ENCODE results near the gene ZNF665. TPM values are rescaled to one million over a fixed set of nuclear protein-coding genes. Genes with fewer than 3 reads are reported as not detected.

The ZNF665 gene
- total and polyA plus RNA-seq, 10 of the 15 experiments (the other 5 are each of a cell fraction or from before 2014, with no cell fraction given) = 0.20 to 3.0 (median 1.4) TPM

Other genes starting within 250 kb of the ZNF665 start
Only the 7 nearest of the 13 such genes appear.
- 12.9 and 14.6 TPM in 2 replicates for gene ZNF160, start 89.9 kb downstream of the ZNF665 start, total RNA-seq (2014; rRNA removed)
- 16.9 and 17.4 TPM in 2 replicates for gene ZNF160, start 89.9 kb downstream of the ZNF665 start, total RNA-seq (2014; rRNA removed; fragmentation: Illumina TruSeq; extraction: Trizol)
- gene ZNF160, start 89.9 kb downstream of the ZNF665 start, total RNA-seq (2021) = 11.4 and 12.4 TPM in 2 replicates
- gene ZNF160, start 89.9 kb downstream of the ZNF665 start, polyA plus RNA-seq (2011; rRNA removed) = 18.6 and 29.9 TPM in 2 replicates
- 12.3 and 12.4 TPM in 2 replicates for gene ZNF160, start 89.9 kb downstream of the ZNF665 start, polyA plus RNA-seq (2014; fragmentation: Illumina TruSeq; extraction: Trizol)
- gene ZNF160, start 89.9 kb downstream of the ZNF665 start, polyA plus RNA-seq (2014; fragmentation: Nextera tagmentation; extraction: Ambion mirVana) = 1 to 10 TPM; 2.8 to 3.2 TPM
- gene ZNF160, start 89.9 kb downstream of the ZNF665 start, polyA plus RNA-seq (2014; rRNA removed) = 9.5 and 10.9 TPM in 2 replicates
- 10 to 100 TPM in 1 of 2 experiments, 1 to 10 TPM in 1; 7.2 to 11.9 TPM for gene ZNF160, start 89.9 kb downstream of the ZNF665 start, polyA plus RNA-seq (2016; fragmentation: Nextera tagmentation; extraction: Ambion mirVana)
- gene ZNF415, start 60.4 kb downstream of the ZNF665 start, total RNA-seq (2014; rRNA removed) = 0.06 TPM in 1 of 2 replicates, not detected in the other
- 0.13 TPM in 1 of 2 replicates, not detected in the other for gene ZNF415, start 60.4 kb downstream of the ZNF665 start, total RNA-seq (2014; rRNA removed; fragmentation: Illumina TruSeq; extraction: Trizol)
- gene ZNF415, start 60.4 kb downstream of the ZNF665 start, total RNA-seq (2021) = not detected in 2 replicates
- 0.03 TPM in 1 of 2 replicates, not detected in the other for gene ZNF415, start 60.4 kb downstream of the ZNF665 start, polyA plus RNA-seq (2011; rRNA removed)
- 0.04 TPM in 1 of 2 replicates, not detected in the other for gene ZNF415, start 60.4 kb downstream of the ZNF665 start, polyA plus RNA-seq (2014; fragmentation: Illumina TruSeq; extraction: Trizol)
- gene ZNF415, start 60.4 kb downstream of the ZNF665 start, polyA plus RNA-seq (2014; fragmentation: Nextera tagmentation; extraction: Ambion mirVana) = not detected
- gene ZNF415, start 60.4 kb downstream of the ZNF665 start, polyA plus RNA-seq (2014; rRNA removed) = not detected in 2 replicates
- not detected for gene ZNF415, start 60.4 kb downstream of the ZNF665 start, polyA plus RNA-seq (2016; fragmentation: Nextera tagmentation; extraction: Ambion mirVana)
- 1.8 and 2.5 TPM in 2 replicates for gene ZNF347, start 34.3 kb downstream of the ZNF665 start, total RNA-seq (2014; rRNA removed)
- 3.3 and 3.5 TPM in 2 replicates for gene ZNF347, start 34.3 kb downstream of the ZNF665 start, total RNA-seq (2014; rRNA removed; fragmentation: Illumina TruSeq; extraction: Trizol)
- gene ZNF347, start 34.3 kb downstream of the ZNF665 start, total RNA-seq (2021) = 2.7 and 3.4 TPM in 2 replicates
- gene ZNF347, start 34.3 kb downstream of the ZNF665 start, polyA plus RNA-seq (2011; rRNA removed) = 0.75 and 0.84 TPM in 2 replicates
- gene ZNF347, start 34.3 kb downstream of the ZNF665 start, polyA plus RNA-seq (2014; fragmentation: Illumina TruSeq; extraction: Trizol) = 1.6 and 1.9 TPM in 2 replicates
- gene ZNF347, start 34.3 kb downstream of the ZNF665 start, polyA plus RNA-seq (2014; fragmentation: Nextera tagmentation; extraction: Ambion mirVana) = 1 to 10 TPM in 1 of 2 experiments, under 1 TPM in 1; 0.61 to 2.0 TPM
- 1.0 and 2.9 TPM in 2 replicates for gene ZNF347, start 34.3 kb downstream of the ZNF665 start, polyA plus RNA-seq (2014; rRNA removed)
- 1 to 10 TPM; 1.1 to 1.6 TPM for gene ZNF347, start 34.3 kb downstream of the ZNF665 start, polyA plus RNA-seq (2016; fragmentation: Nextera tagmentation; extraction: Ambion mirVana)
- gene ZNF677, start 61.5 kb upstream of the ZNF665 start, total RNA-seq (2014; rRNA removed) = 0.22 TPM in 1 of 2 replicates, not detected in the other
- gene ZNF677, start 61.5 kb upstream of the ZNF665 start, total RNA-seq (2014; rRNA removed; fragmentation: Illumina TruSeq; extraction: Trizol) = not detected in 2 replicates
- not detected in 2 replicates for gene ZNF677, start 61.5 kb upstream of the ZNF665 start, total RNA-seq (2021)
- not detected in 2 replicates for gene ZNF677, start 61.5 kb upstream of the ZNF665 start, polyA plus RNA-seq (2011; rRNA removed)
- 0.24 and 0.93 TPM in 2 replicates for gene ZNF677, start 61.5 kb upstream of the ZNF665 start, polyA plus RNA-seq (2014; fragmentation: Illumina TruSeq; extraction: Trizol)
- under 1 TPM in 1 of 2 experiments, not detected in 1; 0.07 TPM for gene ZNF677, start 61.5 kb upstream of the ZNF665 start, polyA plus RNA-seq (2014; fragmentation: Nextera tagmentation; extraction: Ambion mirVana)
- not detected in 2 replicates for gene ZNF677, start 61.5 kb upstream of the ZNF665 start, polyA plus RNA-seq (2014; rRNA removed)
- under 1 TPM; 0.09 to 0.68 TPM for gene ZNF677, start 61.5 kb upstream of the ZNF665 start, polyA plus RNA-seq (2016; fragmentation: Nextera tagmentation; extraction: Ambion mirVana)
- not detected in 2 replicates for gene VN1R2, start 64.9 kb upstream of the ZNF665 start, total RNA-seq (2014; rRNA removed)
- gene VN1R2, start 64.9 kb upstream of the ZNF665 start, total RNA-seq (2014; rRNA removed; fragmentation: Illumina TruSeq; extraction: Trizol) = not detected in 2 replicates
- gene VN1R2, start 64.9 kb upstream of the ZNF665 start, total RNA-seq (2021) = not detected in 2 replicates
- not detected in 2 replicates for gene VN1R2, start 64.9 kb upstream of the ZNF665 start, polyA plus RNA-seq (2011; rRNA removed)
- gene VN1R2, start 64.9 kb upstream of the ZNF665 start, polyA plus RNA-seq (2014; fragmentation: Illumina TruSeq; extraction: Trizol) = not detected in 2 replicates
- not detected for gene VN1R2, start 64.9 kb upstream of the ZNF665 start, polyA plus RNA-seq (2014; fragmentation: Nextera tagmentation; extraction: Ambion mirVana)
- gene VN1R2, start 64.9 kb upstream of the ZNF665 start, polyA plus RNA-seq (2014; rRNA removed) = not detected in 2 replicates
- not detected for gene VN1R2, start 64.9 kb upstream of the ZNF665 start, polyA plus RNA-seq (2016; fragmentation: Nextera tagmentation; extraction: Ambion mirVana)
- not detected in 2 replicates for gene VN1R4, start 74.4 kb upstream of the ZNF665 start, total RNA-seq (2014; rRNA removed)
- not detected in 2 replicates for gene VN1R4, start 74.4 kb upstream of the ZNF665 start, total RNA-seq (2014; rRNA removed; fragmentation: Illumina TruSeq; extraction: Trizol)
- gene VN1R4, start 74.4 kb upstream of the ZNF665 start, total RNA-seq (2021) = not detected in 2 replicates
- gene VN1R4, start 74.4 kb upstream of the ZNF665 start, polyA plus RNA-seq (2011; rRNA removed) = not detected in 2 replicates
- gene VN1R4, start 74.4 kb upstream of the ZNF665 start, polyA plus RNA-seq (2014; fragmentation: Illumina TruSeq; extraction: Trizol) = not detected in 2 replicates
- not detected for gene VN1R4, start 74.4 kb upstream of the ZNF665 start, polyA plus RNA-seq (2014; fragmentation: Nextera tagmentation; extraction: Ambion mirVana)
- gene VN1R4, start 74.4 kb upstream of the ZNF665 start, polyA plus RNA-seq (2014; rRNA removed) = not detected in 2 replicates
- gene VN1R4, start 74.4 kb upstream of the ZNF665 start, polyA plus RNA-seq (2016; fragmentation: Nextera tagmentation; extraction: Ambion mirVana) = not detected
- 4.1 and 5.2 TPM in 2 replicates for gene ZNF845, start 140.4 kb upstream of the ZNF665 start, total RNA-seq (2014; rRNA removed)
- 7.6 and 8.2 TPM in 2 replicates for gene ZNF845, start 140.4 kb upstream of the ZNF665 start, total RNA-seq (2014; rRNA removed; fragmentation: Illumina TruSeq; extraction: Trizol)
- 3.6 and 4.2 TPM in 2 replicates for gene ZNF845, start 140.4 kb upstream of the ZNF665 start, total RNA-seq (2021)
- gene ZNF845, start 140.4 kb upstream of the ZNF665 start, polyA plus RNA-seq (2011; rRNA removed) = 6.0 and 10.7 TPM in 2 replicates
- gene ZNF845, start 140.4 kb upstream of the ZNF665 start, polyA plus RNA-seq (2014; fragmentation: Illumina TruSeq; extraction: Trizol) = 4.2 and 4.3 TPM in 2 replicates
- gene ZNF845, start 140.4 kb upstream of the ZNF665 start, polyA plus RNA-seq (2014; fragmentation: Nextera tagmentation; extraction: Ambion mirVana) = under 1 TPM; 0.58 to 0.66 TPM
- gene ZNF845, start 140.4 kb upstream of the ZNF665 start, polyA plus RNA-seq (2014; rRNA removed) = 1.6 and 2.3 TPM in 2 replicates
- 1 to 10 TPM; 3.7 to 4.1 TPM for gene ZNF845, start 140.4 kb upstream of the ZNF665 start, polyA plus RNA-seq (2016; fragmentation: Nextera tagmentation; extraction: Ambion mirVana)

All from GM12878 (cell line).